ENCODE results near the gene LRTM1.

Gene LRTM1

DNA sequence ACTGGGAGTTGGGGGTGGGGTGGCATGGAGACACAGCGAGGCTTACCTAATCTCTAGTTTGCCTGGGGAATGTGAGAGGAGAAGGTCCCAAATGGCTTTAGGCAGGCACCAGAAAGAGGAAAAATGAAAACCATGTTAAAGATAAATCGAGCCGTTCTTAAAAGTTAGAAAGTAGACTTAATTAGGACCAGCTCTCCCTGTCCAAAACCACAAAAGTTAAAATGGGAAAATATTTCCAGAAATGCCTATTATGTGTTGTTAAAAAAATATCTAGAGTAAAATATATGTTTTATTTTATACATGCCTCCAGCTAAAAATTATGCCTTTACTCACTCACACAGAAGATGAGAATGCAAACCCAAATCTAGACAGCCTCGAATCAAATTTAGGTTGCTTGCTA lies 50.1 kb downstream of the LRTM1 start:
- POLR2A ChIA-PET: no interaction called here

More for the DNA sequence above, 50.1 kb downstream of the LRTM1 start:
- no peaks in the 10 kb centered on the region for H3K9me3 ChIP-seq (ENCODE audit: control insufficient read depth, insufficient read depth, low read depth, low read length)
- TF ChIP-seq ZNF701 (tag by site-specific recombination; IDR thresholded peaks at IDR 0.05) (no peak), KLF9 (tag by site-specific recombination; IDR thresholded peaks at IDR 0.05; ENCODE audit: low read depth) (no peak), ZNF112 (tag by site-specific recombination; IDR thresholded peaks at IDR 0.05) (no peak), EGR2 (tag by site-specific recombination; IDR thresholded peaks at IDR 0.05; ENCODE audit: low read depth) (no peak), ZEB2 (tag by site-specific recombination; IDR thresholded peaks at IDR 0.05) (no peak), BCL11A (tag by site-specific recombination; IDR thresholded peaks at IDR 0.05; ENCODE audit: low read depth) (no peak), ZNF473 (tag by site-specific recombination; IDR thresholded peaks at IDR 0.05) (no peak), ZNF274 (IDR thresholded peaks at IDR 0.05; ENCODE audit: low read length) (no peak), ZNF274 (tag by site-specific recombination; IDR thresholded peaks at IDR 0.05; ENCODE audit: borderline replicate concordance) (no peak), ZNF426 (tag by site-specific recombination; IDR thresholded peaks at IDR 0.05) (no peak), ZXDB (tag by site-specific recombination; IDR thresholded peaks at IDR 0.05) (no peak), TRIM28 (IDR thresholded peaks at IDR 0.05; ENCODE audit: borderline replicate concordance, low read length) (no peak), ZBTB20 (tag by site-specific recombination; IDR thresholded peaks at IDR 0.05) (no peak), ZNF654 (tag by site-specific recombination; IDR thresholded peaks at IDR 0.05; ENCODE audit: low read depth) (no peak), ZNF558 (tag by site-specific recombination; IDR thresholded peaks at IDR 0.05) (no peak), ZNF133 (tag by site-specific recombination; IDR thresholded peaks at IDR 0.05) (no peak)
- TF ChIP-seq, protein P1, sequence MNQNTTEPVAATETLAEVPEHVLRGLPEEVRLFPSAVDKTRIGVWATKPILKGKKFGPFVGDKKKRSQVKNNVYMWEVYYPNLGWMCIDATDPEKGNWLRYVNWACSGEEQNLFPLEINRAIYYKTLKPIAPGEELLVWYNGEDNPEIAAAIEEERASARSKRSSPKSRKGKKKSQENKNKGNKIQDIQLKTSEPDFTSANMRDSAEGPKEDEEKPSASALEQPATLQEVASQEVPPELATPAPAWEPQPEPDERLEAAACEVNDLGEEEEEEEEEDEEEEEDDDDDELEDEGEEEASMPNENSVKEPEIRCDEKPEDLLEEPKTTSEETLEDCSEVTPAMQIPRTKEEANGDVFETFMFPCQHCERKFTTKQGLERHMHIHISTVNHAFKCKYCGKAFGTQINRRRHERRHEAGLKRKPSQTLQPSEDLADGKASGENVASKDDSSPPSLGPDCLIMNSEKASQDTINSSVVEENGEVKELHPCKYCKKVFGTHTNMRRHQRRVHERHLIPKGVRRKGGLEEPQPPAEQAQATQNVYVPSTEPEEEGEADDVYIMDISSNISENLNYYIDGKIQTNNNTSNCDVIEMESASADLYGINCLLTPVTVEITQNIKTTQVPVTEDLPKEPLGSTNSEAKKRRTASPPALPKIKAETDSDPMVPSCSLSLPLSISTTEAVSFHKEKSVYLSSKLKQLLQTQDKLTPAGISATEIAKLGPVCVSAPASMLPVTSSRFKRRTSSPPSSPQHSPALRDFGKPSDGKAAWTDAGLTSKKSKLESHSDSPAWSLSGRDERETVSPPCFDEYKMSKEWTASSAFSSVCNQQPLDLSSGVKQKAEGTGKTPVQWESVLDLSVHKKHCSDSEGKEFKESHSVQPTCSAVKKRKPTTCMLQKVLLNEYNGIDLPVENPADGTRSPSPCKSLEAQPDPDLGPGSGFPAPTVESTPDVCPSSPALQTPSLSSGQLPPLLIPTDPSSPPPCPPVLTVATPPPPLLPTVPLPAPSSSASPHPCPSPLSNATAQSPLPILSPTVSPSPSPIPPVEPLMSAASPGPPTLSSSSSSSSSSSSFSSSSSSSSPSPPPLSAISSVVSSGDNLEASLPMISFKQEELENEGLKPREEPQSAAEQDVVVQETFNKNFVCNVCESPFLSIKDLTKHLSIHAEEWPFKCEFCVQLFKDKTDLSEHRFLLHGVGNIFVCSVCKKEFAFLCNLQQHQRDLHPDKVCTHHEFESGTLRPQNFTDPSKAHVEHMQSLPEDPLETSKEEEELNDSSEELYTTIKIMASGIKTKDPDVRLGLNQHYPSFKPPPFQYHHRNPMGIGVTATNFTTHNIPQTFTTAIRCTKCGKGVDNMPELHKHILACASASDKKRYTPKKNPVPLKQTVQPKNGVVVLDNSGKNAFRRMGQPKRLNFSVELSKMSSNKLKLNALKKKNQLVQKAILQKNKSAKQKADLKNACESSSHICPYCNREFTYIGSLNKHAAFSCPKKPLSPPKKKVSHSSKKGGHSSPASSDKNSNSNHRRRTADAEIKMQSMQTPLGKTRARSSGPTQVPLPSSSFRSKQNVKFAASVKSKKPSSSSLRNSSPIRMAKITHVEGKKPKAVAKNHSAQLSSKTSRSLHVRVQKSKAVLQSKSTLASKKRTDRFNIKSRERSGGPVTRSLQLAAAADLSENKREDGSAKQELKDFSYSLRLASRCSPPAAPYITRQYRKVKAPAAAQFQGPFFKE (tag by site-specific recombination; IDR thresholded peaks at IDR 0.05; ENCODE audit: borderline replicate concordance): no peak
- TF ChIP-seq, protein P2, sequence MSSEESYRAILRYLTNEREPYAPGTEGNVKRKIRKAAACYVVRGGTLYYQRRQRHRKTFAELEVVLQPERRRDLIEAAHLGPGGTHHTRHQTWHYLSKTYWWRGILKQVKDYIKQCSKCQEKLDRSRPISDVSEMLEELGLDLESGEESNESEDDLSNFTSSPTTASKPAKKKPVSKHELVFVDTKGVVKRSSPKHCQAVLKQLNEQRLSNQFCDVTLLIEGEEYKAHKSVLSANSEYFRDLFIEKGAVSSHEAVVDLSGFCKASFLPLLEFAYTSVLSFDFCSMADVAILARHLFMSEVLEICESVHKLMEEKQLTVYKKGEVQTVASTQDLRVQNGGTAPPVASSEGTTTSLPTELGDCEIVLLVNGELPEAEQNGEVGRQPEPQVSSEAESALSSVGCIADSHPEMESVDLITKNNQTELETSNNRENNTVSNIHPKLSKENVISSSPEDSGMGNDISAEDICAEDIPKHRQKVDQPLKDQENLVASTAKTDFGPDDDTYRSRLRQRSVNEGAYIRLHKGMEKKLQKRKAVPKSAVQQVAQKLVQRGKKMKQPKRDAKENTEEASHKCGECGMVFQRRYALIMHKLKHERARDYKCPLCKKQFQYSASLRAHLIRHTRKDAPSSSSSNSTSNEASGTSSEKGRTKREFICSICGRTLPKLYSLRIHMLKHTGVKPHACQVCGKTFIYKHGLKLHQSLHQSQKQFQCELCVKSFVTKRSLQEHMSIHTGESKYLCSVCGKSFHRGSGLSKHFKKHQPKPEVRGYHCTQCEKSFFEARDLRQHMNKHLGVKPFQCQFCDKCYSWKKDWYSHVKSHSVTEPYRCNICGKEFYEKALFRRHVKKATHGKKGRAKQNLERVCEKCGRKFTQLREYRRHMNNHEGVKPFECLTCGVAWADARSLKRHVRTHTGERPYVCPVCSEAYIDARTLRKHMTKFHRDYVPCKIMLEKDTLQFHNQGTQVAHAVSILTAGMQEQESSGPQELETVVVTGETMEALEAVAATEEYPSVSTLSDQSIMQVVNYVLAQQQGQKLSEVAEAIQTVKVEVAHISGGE (tag by site-specific recombination; conservative IDR thresholded peaks at IDR 0.05; ENCODE audit: low read depth): no peak
- TF ChIP-seq, protein P3, sequence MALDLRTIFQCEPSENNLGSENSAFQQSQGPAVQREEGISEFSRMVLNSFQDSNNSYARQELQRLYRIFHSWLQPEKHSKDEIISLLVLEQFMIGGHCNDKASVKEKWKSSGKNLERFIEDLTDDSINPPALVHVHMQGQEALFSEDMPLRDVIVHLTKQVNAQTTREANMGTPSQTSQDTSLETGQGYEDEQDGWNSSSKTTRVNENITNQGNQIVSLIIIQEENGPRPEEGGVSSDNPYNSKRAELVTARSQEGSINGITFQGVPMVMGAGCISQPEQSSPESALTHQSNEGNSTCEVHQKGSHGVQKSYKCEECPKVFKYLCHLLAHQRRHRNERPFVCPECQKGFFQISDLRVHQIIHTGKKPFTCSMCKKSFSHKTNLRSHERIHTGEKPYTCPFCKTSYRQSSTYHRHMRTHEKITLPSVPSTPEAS (tag by site-specific recombination; IDR thresholded peaks at IDR 0.05): no peak
- TF ChIP-seq, protein P4, sequence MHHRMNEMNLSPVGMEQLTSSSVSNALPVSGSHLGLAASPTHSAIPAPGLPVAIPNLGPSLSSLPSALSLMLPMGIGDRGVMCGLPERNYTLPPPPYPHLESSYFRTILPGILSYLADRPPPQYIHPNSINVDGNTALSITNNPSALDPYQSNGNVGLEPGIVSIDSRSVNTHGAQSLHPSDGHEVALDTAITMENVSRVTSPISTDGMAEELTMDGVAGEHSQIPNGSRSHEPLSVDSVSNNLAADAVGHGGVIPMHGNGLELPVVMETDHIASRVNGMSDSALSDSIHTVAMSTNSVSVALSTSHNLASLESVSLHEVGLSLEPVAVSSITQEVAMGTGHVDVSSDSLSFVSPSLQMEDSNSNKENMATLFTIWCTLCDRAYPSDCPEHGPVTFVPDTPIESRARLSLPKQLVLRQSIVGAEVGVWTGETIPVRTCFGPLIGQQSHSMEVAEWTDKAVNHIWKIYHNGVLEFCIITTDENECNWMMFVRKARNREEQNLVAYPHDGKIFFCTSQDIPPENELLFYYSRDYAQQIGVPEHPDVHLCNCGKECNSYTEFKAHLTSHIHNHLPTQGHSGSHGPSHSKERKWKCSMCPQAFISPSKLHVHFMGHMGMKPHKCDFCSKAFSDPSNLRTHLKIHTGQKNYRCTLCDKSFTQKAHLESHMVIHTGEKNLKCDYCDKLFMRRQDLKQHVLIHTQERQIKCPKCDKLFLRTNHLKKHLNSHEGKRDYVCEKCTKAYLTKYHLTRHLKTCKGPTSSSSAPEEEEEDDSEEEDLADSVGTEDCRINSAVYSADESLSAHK (tag by site-specific recombination; IDR thresholded peaks at IDR 0.05): no peak
- TF ChIP-seq, protein P5, sequence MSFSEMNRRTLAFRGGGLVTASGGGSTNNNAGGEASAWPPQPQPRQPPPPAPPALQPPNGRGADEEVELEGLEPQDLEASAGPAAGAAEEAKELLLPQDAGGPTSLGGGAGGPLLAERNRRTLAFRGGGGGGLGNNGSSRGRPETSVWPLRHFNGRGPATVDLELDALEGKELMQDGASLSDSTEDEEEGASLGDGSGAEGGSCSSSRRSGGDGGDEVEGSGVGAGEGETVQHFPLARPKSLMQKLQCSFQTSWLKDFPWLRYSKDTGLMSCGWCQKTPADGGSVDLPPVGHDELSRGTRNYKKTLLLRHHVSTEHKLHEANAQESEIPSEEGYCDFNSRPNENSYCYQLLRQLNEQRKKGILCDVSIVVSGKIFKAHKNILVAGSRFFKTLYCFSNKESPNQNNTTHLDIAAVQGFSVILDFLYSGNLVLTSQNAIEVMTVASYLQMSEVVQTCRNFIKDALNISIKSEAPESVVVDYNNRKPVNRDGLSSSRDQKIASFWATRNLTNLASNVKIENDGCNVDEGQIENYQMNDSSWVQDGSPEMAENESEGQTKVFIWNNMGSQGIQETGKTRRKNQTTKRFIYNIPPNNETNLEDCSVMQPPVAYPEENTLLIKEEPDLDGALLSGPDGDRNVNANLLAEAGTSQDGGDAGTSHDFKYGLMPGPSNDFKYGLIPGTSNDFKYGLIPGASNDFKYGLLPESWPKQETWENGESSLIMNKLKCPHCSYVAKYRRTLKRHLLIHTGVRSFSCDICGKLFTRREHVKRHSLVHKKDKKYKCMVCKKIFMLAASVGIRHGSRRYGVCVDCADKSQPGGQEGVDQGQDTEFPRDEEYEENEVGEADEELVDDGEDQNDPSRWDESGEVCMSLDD (tag by site-specific recombination; IDR thresholded peaks at IDR 0.05): no peak
- no peak overlapping the region for H3K27ac ChIP-seq (ENCODE audit: extremely low read depth, low read depth, low read length)
- CTCF ChIA-PET: interaction anchor here (0.7 kb wide), 2 partner anchors 661 to 732 kb away, joined by 3 read pairs; no protein-coding TSS in a partner anchor
- no peaks in the 10 kb centered on the region for H3K36me3 ChIP-seq (ENCODE audit: control insufficient read depth in 2 of 2, insufficient read depth in 1 of 2, low read length in 2 of 2)
- H3K4me3 ChIP-seq (ENCODE audit: low read depth, low read length): no peak overlapping the region
- no peaks in the 10 kb centered on the region for H3K4me1 ChIP-seq (ENCODE audit: control insufficient read depth, insufficient read depth, low read length)
